ENCODE measurements around the gene USP34.

The USP34 gene

DNA sequence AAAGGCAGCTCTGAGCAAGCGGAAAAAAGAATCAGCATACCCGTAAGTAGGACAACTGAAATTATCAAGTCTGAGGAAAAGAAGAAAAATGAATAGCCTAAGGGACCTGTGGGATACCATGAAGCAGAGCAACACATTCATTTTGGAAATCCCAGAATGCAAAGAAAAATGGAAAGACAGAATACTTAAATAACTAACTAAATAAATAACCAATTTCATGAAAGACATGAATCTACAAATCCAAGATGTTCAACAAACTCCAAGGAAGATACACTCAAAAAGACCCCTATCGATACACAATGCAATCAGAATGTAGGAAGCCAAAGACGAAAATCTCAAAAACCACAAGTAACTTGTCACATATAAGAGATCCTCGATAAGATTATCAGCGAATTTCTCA, 117.0 kb downstream of the USP34 start:
- Histone ChIP-seq H3K4me3 (replicated peaks; ENCODE audit: insufficient read depth, low read length) (no peak overlapping the region), H3K27ac (replicated peaks) (no peak overlapping the region), H3K27me3 (ENCODE audit: insufficient read depth, poor library complexity, severe bottlenecking) (no peaks in the 10 kb centered on the region)
- no peak for DNase-seq (ENCODE audit: low read depth in 1 of 2, low spot score in 1 of 2)
- TF ChIP-seq SPI1 (IDR thresholded peaks at IDR 0.05; ENCODE audit: borderline replicate concordance, low read depth) (no peak), POLR2AphosphoS5 (IDR thresholded peaks at IDR 0.05; ENCODE audit: low read depth) (no peak), GABPA (IDR thresholded peaks at IDR 0.05; ENCODE audit: low read depth) (no peak)
- TF ChIP-seq, protein P1, sequence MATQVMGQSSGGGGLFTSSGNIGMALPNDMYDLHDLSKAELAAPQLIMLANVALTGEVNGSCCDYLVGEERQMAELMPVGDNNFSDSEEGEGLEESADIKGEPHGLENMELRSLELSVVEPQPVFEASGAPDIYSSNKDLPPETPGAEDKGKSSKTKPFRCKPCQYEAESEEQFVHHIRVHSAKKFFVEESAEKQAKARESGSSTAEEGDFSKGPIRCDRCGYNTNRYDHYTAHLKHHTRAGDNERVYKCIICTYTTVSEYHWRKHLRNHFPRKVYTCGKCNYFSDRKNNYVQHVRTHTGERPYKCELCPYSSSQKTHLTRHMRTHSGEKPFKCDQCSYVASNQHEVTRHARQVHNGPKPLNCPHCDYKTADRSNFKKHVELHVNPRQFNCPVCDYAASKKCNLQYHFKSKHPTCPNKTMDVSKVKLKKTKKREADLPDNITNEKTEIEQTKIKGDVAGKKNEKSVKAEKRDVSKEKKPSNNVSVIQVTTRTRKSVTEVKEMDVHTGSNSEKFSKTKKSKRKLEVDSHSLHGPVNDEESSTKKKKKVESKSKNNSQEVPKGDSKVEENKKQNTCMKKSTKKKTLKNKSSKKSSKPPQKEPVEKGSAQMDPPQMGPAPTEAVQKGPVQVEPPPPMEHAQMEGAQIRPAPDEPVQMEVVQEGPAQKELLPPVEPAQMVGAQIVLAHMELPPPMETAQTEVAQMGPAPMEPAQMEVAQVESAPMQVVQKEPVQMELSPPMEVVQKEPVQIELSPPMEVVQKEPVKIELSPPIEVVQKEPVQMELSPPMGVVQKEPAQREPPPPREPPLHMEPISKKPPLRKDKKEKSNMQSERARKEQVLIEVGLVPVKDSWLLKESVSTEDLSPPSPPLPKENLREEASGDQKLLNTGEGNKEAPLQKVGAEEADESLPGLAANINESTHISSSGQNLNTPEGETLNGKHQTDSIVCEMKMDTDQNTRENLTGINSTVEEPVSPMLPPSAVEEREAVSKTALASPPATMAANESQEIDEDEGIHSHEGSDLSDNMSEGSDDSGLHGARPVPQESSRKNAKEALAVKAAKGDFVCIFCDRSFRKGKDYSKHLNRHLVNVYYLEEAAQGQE (IDR thresholded peaks at IDR 0.05; ENCODE audit: insufficient replicate concordance, low read depth), result no peak
- TF ChIP-seq, protein P2, sequence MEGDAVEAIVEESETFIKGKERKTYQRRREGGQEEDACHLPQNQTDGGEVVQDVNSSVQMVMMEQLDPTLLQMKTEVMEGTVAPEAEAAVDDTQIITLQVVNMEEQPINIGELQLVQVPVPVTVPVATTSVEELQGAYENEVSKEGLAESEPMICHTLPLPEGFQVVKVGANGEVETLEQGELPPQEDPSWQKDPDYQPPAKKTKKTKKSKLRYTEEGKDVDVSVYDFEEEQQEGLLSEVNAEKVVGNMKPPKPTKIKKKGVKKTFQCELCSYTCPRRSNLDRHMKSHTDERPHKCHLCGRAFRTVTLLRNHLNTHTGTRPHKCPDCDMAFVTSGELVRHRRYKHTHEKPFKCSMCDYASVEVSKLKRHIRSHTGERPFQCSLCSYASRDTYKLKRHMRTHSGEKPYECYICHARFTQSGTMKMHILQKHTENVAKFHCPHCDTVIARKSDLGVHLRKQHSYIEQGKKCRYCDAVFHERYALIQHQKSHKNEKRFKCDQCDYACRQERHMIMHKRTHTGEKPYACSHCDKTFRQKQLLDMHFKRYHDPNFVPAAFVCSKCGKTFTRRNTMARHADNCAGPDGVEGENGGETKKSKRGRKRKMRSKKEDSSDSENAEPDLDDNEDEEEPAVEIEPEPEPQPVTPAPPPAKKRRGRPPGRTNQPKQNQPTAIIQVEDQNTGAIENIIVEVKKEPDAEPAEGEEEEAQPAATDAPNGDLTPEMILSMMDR (IDR thresholded peaks at IDR 0.05; ENCODE audit: insufficient read depth, low read length), result no peak

DNA sequence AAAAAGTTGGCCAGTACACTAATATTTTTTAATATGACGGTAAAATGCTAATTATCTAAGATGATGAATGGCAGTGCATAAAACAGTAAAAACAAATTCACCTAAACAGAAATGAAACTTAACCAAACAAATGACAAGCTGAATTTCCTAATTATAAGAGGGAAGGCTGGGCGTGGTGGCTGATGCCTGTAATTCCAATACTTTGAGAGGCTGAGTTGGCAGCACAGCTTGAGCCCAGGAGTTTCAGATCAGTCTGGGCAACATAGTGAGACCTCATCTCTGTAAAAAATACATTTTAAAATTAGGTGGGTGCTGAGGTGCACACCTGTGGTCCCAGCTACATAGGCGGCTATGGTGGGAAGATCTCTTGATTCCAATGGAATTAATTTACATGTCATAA, 120.1 kb downstream of the USP34 start:
- no peaks in the 10 kb centered on the region for H3K27me3 ChIP-seq (ENCODE audit: insufficient read depth, poor library complexity, severe bottlenecking)
- no peak overlapping the region for H3K4me3 ChIP-seq (replicated peaks; ENCODE audit: insufficient read depth, low read length)
- no peak overlapping the region for H3K27ac ChIP-seq (replicated peaks)
- TF ChIP-seq, protein P1 (IDR thresholded peaks at IDR 0.05; ENCODE audit: insufficient replicate concordance, low read depth), result no peak
- TF ChIP-seq, protein P2 (IDR thresholded peaks at IDR 0.05; ENCODE audit: insufficient read depth, low read length), result no peak
- no peak for TF ChIP-seq SPI1 (IDR thresholded peaks at IDR 0.05; ENCODE audit: borderline replicate concordance, low read depth)
- TF ChIP-seq POLR2AphosphoS5 (IDR thresholded peaks at IDR 0.05; ENCODE audit: low read depth), result no peak
- no peak for TF ChIP-seq GABPA (IDR thresholded peaks at IDR 0.05; ENCODE audit: low read depth)
- DNase-seq (ENCODE audit: low read depth in 1 of 2, low spot score in 1 of 2), result no peak

DNA sequence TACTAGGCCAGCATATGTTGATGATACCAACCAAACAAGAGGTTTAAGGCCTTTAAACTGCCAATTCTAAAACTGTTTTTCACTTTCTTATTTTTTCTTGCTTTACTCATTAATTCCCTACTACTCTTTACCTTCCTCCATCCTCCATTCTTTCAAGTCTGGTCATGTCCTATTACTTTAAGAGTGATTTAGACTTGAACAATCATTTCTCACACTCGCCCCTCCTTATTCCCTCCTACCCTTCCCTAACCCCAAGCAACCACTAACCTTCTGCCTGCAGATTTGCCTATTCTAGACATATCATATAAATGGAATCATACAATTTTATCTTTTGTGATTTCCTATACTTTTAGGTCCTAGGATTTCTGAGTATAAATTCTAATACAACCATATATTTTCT, 127.7 kb downstream of the USP34 start:
- TF ChIP-seq POLR2AphosphoS5 (IDR thresholded peaks at IDR 0.05; ENCODE audit: low read depth) (no peak), SPI1 (IDR thresholded peaks at IDR 0.05; ENCODE audit: borderline replicate concordance, low read depth) (no peak), GABPA (IDR thresholded peaks at IDR 0.05; ENCODE audit: low read depth) (no peak)
- TF ChIP-seq, protein P1 (IDR thresholded peaks at IDR 0.05; ENCODE audit: insufficient replicate concordance, low read depth), result no peak
- TF ChIP-seq, protein P2 (IDR thresholded peaks at IDR 0.05; ENCODE audit: insufficient read depth, low read length), result no peak
- Histone ChIP-seq H3K4me3 (replicated peaks; ENCODE audit: insufficient read depth, low read length) (no peak overlapping the region), H3K27me3 (ENCODE audit: insufficient read depth, poor library complexity, severe bottlenecking) (no peaks in the 10 kb centered on the region), H3K27ac (replicated peaks) (no peak overlapping the region)
- no peak for DNase-seq (ENCODE audit: low read depth in 1 of 2, low spot score in 1 of 2)
